SIG-M5 (cell line): ENCODE data around the gene NAV1.
"Not testable (repeated sequence)": the region's sequence is repeated elsewhere in the genome, so short reads cannot be mapped to it uniquely, and the experiment has no call there.

Source experiments
- DNase-seq: peaks from one replicate; lab custom pipeline; 2025; lab: John Stamatoyannopoulos, UW

The NAV1 gene

DNA sequence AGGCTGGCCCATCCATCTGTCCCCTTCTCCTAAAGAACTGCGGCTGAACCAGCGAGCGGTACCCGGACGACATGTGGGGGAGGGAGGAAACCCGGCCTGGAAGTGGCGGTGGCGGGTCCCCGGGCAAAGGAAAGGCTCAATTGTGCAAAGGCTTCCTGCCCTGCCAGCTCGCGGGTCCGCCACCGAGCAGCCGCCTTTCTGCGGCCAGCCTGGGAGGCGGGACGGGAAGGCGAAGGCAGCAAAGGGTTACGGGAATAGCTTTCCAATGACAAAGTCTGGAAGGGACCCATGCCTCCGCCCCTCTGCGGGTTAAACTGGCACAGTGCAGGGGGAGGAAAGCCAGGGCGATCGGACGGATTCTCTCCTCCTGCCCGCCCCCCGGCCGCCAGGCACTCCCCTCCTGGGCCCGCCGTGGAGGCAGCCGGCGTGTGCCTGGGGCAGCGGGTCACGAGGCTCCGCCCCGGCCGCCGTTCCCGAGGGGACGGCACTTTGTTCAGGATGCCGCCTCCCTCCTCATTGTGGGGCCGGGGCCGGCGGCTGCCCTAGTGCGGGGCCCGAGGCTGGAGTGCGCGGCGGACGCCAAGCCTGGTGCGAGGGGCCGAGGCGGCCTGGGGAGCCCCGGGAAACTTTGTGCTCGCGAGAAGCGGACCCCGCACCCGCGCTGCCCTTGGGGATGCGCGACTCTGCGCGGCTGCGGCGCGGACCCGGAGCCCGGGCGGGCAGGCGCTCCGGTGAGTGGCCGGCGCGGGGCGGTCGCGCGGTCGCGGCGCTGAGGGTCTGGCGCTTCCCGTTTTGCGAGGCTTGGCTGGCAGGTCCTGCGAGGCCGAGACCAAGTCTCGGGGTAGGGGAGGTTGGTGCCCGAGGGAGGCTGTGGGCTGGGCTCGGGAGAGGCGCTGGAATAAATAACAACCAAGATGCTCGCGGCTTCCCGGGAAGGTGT, at the start of gene NAV1:
Gene NAV1 (plus strand): TSS at position 516 of the 940 bp plus-strand sequence. CDS start 83,758 bp downstream, outside the sequence.
- DNase-seq, result no peak

DNA sequence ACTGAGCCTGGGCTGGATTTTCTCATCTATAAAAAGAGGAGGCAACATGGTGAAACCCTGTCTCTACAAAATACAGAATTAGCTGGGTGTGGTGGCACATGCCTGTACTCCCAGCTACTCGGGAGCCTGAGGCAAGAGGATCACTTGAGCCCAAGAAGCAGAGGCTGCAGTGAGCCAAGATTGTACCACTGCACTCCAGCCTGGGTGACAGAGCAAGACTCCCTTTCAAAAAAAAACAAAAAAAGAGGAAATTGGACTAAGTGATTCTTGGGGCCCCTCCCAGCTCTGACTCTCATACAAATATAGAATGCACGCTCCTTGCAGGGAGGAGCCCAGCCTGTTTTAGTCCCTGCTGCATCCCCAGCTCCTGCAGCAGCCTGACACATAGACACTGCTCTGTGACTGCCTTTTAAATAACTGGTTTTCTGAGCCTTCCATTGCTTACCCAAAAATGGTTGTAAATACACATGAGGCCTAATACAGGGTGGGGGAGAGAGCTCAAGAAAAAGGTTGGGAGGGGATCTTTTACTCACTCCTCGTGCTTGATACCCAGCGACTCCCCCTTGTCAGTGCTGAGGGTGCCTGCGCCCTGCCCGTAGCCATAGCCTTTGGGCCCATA, 49.2 kb upstream of the NAV1 start:
- no peak for DNase-seq

DNA sequence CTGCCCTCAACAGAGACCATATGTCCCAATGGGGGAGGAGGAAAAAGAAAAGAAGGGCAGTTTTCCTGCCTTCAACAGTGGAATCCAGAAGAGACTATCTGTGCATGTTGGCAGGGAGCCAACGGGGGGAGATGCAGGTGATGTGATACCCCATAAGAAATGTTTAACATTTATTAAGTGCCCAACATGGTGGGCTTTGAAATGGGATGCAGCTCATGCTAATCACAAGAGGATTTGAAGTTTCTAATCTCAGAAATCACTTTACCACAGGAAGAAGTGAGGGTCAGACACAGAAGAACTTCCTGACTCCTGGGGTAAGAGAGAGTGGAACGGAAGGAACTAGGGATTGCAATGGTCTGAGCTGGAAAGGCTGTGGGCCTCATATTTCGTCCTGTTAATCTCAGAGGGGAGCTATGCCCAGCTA, 48.2 kb upstream of the NAV1 start:
- no peak for DNase-seq

DNA sequence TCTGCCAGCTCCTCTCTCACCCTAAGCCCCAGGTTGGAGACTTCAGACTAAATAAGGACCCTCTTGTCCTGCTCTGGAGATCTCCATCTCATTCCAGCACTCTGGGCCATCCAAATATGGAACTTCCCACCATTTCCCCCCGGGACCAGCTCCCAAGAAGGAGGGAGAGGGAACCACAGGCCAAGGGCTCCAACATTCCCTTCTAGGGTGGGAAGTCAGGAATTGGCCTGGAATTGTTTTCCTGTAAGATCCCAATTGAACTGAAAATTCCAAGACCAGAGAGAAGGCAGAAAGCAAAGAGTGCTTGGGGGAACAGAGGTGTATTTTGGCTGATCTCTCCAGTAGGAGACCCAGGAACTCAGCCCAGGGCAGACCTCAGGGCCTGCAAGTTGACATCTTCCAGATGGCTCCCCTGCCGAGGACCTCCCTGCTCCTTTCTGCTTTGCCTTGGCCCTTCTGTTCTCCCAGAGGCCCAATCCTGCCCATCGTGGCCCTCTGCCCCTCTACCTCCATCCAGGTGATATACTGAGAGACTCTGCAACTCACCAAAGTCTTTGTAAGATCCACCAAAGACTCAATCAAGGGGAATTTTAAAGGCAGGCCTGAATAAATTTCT, 46.9 kb upstream of the NAV1 start:
- no peak for DNase-seq

GRCh38 chr1:201493026-201493656, 45.8 kb upstream of the NAV1 start:
- not testable (repeated sequence) for DNase-seq

- no peak for DNase-seq
These were observed 44.9 kb upstream of the NAV1 start for GRCh38 chr1:201493757-201494617.

- DNase-seq, result no peak
These were observed 43.2 kb upstream of the NAV1 start for GRCh38 chr1:201495551-201496295.

DNA sequence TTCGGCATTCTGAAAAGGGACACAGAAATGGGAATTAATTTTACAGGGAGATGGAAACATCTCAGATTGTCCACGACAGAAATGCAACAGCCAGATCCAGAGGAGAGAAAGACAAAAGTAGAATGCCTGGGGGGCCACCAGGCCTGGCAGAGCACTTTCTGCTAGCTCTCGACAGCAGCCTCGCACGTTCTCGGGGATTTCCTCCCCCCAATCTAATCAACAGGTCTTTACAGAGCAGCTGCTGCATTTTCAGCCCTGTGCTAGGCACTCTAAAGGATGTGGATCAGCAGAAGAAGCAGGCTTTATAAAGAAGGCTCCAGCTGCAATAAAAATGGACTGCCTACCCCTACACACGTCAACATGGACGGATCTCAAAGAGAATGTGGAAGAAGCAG, 42.6 kb upstream of the NAV1 start:
- no peak for DNase-seq

- DNase-seq, result no peak
These were observed 40.9 kb upstream of the NAV1 start for GRCh38 chr1:201497935-201498509.

DNA sequence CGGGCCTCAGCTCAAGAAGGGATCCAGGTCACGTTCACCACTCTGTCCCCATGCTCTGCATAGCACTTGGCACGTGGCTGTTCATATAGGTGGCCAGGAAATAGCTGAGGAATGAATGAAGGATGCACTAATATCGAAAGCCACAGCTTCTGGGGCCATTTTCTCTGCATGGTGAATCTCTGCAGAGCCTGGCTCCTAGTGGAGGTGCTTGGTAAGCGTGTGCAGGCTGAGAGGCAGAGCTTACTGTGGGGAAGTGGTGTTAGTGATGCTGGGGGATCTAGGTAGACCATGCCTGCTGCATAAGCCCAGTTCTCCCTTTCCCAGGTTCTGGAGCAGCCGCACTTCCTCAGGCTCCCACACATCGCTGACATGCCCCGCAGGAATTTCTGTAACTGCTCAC, 40.3 kb upstream of the NAV1 start:
- no peak for DNase-seq

- DNase-seq, result no peak
These were observed 39.7 kb upstream of the NAV1 start for GRCh38 chr1:201499191-201499590.

DNA sequence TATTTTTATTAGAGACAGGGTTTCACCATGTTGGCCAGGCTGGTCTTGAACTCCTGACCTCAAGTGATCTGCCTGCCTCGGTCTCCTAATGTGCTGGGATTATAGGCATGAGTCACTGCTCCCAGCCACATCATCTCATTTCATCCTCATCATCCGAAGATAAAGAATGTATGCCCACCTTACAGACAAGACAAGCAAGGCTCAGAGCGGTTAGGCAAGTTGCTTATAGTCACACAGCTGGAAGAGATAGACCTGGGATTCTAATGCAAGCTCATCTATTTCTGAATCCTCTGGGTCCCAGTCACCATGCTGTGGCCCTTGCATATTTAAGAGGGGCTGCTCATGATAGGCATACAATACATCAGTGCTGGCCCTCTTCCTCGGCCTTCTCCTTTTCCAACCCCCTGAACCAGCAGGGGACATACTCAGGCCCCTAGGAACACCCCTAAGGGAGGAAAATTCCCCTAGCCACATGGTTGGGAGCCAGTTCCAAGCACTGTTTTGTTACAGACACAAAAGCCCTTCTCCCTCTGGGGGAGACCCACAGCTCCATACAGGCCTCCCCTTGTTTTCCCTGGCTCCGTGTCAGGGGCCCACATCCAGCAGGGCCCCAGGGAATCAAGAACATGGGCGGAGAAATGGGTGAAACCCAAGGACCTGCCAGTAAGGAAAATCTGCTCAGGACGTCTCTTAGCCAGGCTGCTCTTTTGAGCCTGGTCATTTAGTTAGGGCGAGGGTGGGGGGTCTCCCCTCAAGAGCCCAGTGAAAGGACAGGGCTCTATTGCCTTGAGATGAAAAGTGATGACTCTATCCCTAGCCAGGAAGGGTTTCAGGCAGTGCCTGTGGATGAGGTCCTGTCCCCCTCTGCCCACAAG, 38.9 kb upstream of the NAV1 start:
- no peak for DNase-seq

DNA sequence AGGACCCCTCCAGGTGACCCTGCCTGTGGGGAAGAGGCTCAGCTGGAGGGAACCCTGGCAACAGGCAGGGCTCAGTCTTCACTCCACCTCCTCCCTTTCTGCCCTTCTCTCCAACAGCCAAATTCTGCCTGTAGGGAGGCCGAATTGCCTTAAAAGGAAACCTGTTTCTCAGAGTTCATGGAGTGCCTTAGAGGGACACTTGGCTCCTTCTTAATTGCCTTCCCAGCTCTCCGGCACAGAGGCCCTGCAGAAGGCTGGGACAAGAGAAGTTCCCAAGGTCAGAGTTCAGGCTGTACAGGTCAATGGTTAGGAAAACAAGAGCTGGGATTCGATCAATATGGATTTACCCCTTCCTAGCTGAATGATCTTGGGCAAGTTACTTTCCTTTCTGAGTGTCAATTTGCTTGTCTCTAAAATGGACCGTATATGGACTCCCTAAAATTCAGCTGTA, 38.2 kb upstream of the NAV1 start:
- DNase-seq, result no peak

- DNase-seq, result no peak
These were observed 37.8 kb upstream of the NAV1 start for GRCh38 chr1:201501144-201501543.

DNA sequence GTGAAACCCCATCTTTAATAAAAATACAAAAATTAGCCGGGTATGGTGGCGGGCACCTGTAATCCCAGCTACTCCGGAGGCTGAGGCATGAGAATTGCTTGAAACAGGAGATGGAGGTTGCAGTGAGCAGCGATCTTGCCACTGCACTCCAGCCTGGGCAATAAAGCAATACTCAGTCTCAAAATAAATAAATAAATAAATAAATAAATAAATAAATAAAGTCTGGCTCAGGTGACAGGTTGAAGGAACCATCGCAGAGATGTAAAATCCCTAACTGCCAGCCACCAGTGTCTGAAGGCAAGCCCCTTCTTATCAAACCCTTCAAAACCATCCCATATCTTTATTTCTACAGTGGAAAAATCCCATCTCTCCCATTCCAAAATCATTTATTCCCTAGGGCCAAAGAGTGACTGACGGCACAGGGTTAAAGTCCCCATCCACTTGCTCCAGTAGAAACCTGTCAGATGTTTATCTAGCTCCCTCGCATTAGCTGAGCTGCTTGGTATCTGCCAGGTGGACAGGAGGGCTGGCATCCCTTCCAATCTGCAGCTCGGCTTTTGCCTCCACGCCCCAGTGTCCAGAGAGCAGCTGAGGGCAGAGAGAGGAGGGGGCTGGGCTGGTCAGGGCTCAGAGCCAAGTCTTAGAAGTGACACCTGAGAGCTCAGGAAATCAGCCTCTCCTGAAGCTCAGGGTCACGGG, 37.0 kb upstream of the NAV1 start:
- no peak for DNase-seq

DNA sequence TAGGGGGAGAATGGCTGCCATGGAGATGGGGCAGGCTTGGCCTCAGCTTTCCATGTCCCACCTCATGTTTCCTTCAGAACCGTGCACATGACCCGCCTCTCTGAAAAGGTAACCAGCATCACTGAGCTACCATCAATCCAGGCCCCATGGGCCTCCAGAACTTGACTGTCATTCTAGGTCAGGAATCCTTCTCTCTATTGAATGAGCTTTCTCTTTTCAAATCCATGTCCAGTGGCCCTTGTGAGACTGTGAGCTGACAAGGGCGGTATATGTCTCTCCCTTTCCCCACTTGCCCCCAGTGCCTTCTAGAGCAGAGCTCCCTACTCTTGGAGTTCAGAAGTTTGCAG, 36.4 kb upstream of the NAV1 start:
- DNase-seq, result no peak

GRCh38 chr1:201503397-201504176, 35.3 kb upstream of the NAV1 start:
- DNase-seq, result no peak

DNA sequence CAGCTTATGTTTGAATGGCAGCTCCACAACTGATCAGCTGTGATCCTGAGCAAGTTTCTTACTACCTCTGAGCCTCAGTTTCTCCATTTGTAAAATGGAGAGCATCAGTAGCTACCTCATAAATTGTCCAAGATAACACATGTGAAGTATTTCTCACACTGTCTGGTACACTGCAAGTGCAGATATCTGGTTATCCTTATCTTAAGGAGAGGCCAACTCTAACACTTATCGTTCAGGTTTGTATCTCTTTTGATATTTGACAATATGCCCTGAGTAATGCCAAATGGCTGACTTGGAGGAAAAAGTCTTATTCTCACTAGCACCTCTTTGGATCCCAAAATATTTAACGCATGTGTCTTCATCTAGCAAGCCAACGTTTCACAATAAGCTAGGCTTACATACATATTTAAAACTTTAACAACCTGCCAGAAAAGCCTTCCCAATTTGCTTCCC, 34.7 kb upstream of the NAV1 start:
- DNase-seq, result no peak
